ENCODE results near the gene MSL1. TPM values are rescaled to one million over a fixed set of nuclear protein-coding genes. Genes with fewer than 3 reads are reported as not detected.

MSL1 gene
- total and polyA plus RNA-seq, 9 of the 15 experiments (the other 6 are each of a cell fraction or from before 2014, with no cell fraction given) = 13.8 to 120 (median 61.9) TPM

DNA sequence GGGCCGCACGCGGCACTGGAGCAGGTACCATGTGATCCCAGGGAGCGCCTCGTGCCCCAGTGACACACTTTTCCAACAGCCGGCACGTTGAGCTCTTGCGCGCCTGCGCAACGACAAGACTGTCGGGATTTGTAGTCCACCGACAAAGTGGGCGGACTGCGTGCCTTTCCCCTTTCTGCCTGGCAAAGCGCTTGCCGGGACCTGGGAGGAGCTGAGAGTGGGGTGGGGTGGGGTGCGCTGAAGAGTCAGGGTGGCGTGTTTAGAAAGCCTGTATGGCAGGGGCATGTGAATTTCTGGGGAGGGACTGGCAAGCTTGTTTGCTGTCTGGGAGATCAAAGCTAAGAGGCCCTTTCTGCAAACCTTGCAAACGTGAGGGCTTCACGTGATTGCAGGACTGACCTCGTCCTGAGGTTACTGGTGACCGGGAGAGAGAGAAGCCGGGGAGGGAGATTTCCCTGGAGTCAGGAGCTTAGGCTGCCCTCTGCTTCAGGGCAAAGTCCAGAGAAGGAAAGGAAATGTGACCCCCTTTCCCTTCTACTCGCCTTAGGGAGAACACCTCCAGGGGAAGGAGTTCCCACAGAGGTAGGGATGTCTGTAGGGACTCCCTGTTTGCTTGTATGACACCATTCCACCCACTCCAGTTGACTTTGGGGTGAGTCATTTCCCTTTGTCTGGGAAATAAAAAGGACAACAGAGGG, 21.0 kb upstream of the MSL1 start (continued):
- TF ChIP-seq EGR1 (conservative IDR thresholded peaks at IDR 0.05) = peak; percentile 89
- TF ChIP-seq MXI1 (IDR thresholded peaks at IDR 0.05; ENCODE audit: low read depth, low read length) = peak; percentile 79
- TF ChIP-seq RBM17 (IDR thresholded peaks at IDR 0.05; ENCODE audit: borderline replicate concordance, low read depth, low read length) = no peak
- no peak for TF ChIP-seq SMAD2 (IDR thresholded peaks at IDR 0.05; ENCODE audit: low read depth, low read length)
- TF ChIP-seq RBM22 (IDR thresholded peaks at IDR 0.05; ENCODE audit: low read depth, low read length, poor library complexity, severe bottlenecking) = no peak
- no peak for TF ChIP-seq NCOR1 (IDR thresholded peaks at IDR 0.05)
- TF ChIP-seq ZNF146 (CRISPR knock-in tag; IDR thresholded peaks at IDR 0.05; ENCODE audit: unreplicated experiment) = no peak
- peak; percentile 84 for TF ChIP-seq JUN (IDR thresholded peaks at IDR 0.05; ENCODE audit: borderline replicate concordance, low read depth, low read length)
- no peak for TF ChIP-seq JUN (CRISPR knock-in tag; IDR thresholded peaks at IDR 0.05; ENCODE audit: borderline replicate concordance)
- TF ChIP-seq XRCC4 (IDR thresholded peaks at IDR 0.05; ENCODE audit: extremely low read depth, insufficient read depth, insufficient read length) = no peak
- TF ChIP-seq ILF3 (IDR thresholded peaks at IDR 0.05; ENCODE audit: borderline replicate concordance) = no peak
- TF ChIP-seq, protein P1, sequence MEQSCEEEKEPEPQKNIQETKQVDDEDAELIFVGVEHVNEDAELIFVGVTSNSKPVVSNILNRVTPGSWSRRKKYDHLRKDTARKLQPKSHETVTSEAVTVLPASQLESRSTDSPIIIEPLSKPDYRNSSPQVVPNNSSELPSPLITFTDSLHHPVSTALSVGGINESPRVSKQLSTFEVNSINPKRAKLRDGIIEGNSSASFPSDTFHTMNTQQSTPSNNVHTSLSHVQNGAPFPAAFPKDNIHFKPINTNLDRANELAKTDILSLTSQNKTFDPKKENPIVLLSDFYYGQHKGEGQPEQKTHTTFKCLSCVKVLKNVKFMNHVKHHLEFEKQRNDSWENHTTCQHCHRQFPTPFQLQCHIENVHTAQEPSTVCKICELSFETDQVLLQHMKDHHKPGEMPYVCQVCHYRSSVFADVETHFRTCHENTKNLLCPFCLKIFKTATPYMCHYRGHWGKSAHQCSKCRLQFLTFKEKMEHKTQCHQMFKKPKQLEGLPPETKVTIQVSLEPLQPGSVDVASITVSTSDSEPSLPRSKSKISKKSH (CRISPR knock-in tag; IDR thresholded peaks at IDR 0.05) = no peak
- TF ChIP-seq ZNF75A (CRISPR knock-in tag; IDR thresholded peaks at IDR 0.05) = no peak
- TF ChIP-seq FOXK2 (conservative IDR thresholded peaks at IDR 0.05 in 1 of 2, IDR thresholded peaks at IDR 0.05 in 1 of 2; ENCODE audit: low read depth in 2 of 2) = peak; percentile 79 to 83; a peak in 3 of 4 replicates
- no peak for TF ChIP-seq CBFB (CRISPR knock-in tag; IDR thresholded peaks at IDR 0.05)
- TF ChIP-seq NCOA6 (IDR thresholded peaks at IDR 0.05) = no peak
- no peak for TF ChIP-seq ZNF217 (CRISPR knock-in tag; IDR thresholded peaks at IDR 0.05)
- TF ChIP-seq TAF1 (IDR thresholded peaks at IDR 0.05; ENCODE audit: control insufficient read depth, extremely low read depth, insufficient read depth, low read length, severe bottlenecking) = peak; percentile 27
- TF ChIP-seq RHOXF2B (CRISPR knock-in tag; conservative IDR thresholded peaks at IDR 0.05) = no peak
- TF ChIP-seq SRSF7 (optimal IDR thresholded peaks at IDR 0.05; ENCODE audit: low read depth, low read length) = no peak
- TF ChIP-seq ZNF124 (CRISPR knock-in tag; IDR thresholded peaks at IDR 0.05) = no peak
- no peak for TF ChIP-seq ZC3H4 (CRISPR knock-in tag; IDR thresholded peaks at IDR 0.05; ENCODE audit: borderline replicate concordance)
- TF ChIP-seq TRIM24 (IDR thresholded peaks at IDR 0.05) = no peak
- TF ChIP-seq, protein P2, sequence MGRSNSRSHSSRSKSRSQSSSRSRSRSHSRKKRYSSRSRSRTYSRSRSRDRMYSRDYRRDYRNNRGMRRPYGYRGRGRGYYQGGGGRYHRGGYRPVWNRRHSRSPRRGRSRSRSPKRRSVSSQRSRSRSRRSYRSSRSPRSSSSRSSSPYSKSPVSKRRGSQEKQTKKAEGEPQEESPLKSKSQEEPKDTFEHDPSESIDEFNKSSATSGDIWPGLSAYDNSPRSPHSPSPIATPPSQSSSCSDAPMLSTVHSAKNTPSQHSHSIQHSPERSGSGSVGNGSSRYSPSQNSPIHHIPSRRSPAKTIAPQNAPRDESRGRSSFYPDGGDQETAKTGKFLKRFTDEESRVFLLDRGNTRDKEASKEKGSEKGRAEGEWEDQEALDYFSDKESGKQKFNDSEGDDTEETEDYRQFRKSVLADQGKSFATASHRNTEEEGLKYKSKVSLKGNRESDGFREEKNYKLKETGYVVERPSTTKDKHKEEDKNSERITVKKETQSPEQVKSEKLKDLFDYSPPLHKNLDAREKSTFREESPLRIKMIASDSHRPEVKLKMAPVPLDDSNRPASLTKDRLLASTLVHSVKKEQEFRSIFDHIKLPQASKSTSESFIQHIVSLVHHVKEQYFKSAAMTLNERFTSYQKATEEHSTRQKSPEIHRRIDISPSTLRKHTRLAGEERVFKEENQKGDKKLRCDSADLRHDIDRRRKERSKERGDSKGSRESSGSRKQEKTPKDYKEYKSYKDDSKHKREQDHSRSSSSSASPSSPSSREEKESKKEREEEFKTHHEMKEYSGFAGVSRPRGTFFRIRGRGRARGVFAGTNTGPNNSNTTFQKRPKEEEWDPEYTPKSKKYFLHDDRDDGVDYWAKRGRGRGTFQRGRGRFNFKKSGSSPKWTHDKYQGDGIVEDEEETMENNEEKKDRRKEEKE (IDR thresholded peaks at IDR 0.05; ENCODE audit: borderline replicate concordance in 1 of 2, control insufficient read depth in 1 of 2, low read depth in 2 of 2, low read length in 1 of 2) = no peak
